Measurements from ENCODE around the gene PLEK2. TPM values are rescaled to one million over a fixed set of nuclear protein-coding genes. Genes with fewer than 3 reads are reported as not detected.
A peak's percentile ranks its signal among the peaks of the same experiment; 100 is the strongest.

The PLEK2 gene
- total RNA-seq, 1 experiment from 2014 or later = 1.3 TPM

- TF ChIP-seq ZNF281 (CRISPR knock-in tag; IDR thresholded peaks at IDR 0.05) (no peak), ZNF317 (CRISPR knock-in tag; IDR thresholded peaks at IDR 0.05; ENCODE audit: borderline replicate concordance, low read depth) (no peak), ESRRA (CRISPR knock-in tag; IDR thresholded peaks at IDR 0.05; ENCODE audit: borderline replicate concordance) (no peak), PRDM15 (CRISPR knock-in tag; IDR thresholded peaks at IDR 0.05) (no peak), AFF4 (CRISPR knock-in tag; IDR thresholded peaks at IDR 0.05; ENCODE audit: borderline replicate concordance) (no peak), FOXP4 (CRISPR knock-in tag; IDR thresholded peaks at IDR 0.05) (no peak)
Observed at GRCh38 chr14:67397536-67397935, 14.4 kb downstream of the PLEK2 start (continued).

- Mint-ChIP-seq H3K36me3 (no peaks in the 10 kb centered on the region), H3K27ac (no peak overlapping the region), H3K27me3 (ENCODE audit: low read depth) (no peaks in the 10 kb centered on the region), H3K9me3 (no peaks in the 10 kb centered on the region), H3K4me3 (no peak overlapping the region), H3K4me1 (peaks cover 6% of the 10 kb centered on the region)
- CTCF ChIA-PET = interaction anchor here (0.6 to 1.4 kb wide), 4 partner anchors 24 to 299 kb away, joined by 3 to 4 read pairs (median 3); no protein-coding TSS in a partner anchor
- POLR2A ChIA-PET = no interaction called here
- DNase-seq (ENCODE audit: low spot score) (no peak), ATAC-seq (peak; percentile 30; the same call in 1 of the 2 replicates)
- TF ChIP-seq CREB1 (CRISPR knock-in tag; IDR thresholded peaks at IDR 0.05) (no peak), RELA (CRISPR knock-in tag; IDR thresholded peaks at IDR 0.05; ENCODE audit: borderline replicate concordance) (no peak), SOX15 (CRISPR knock-in tag; IDR thresholded peaks at IDR 0.05) (no peak), PRRX2 (CRISPR knock-in tag; IDR thresholded peaks at IDR 0.05) (no peak), CREM (CRISPR knock-in tag; IDR thresholded peaks at IDR 0.05) (no peak), GRHL2 (CRISPR knock-in tag; IDR thresholded peaks at IDR 0.05; ENCODE audit: insufficient replicate concordance, severe bottlenecking) (no peak), ZMAT4 (CRISPR knock-in tag; IDR thresholded peaks at IDR 0.05) (no peak), ATF2 (CRISPR knock-in tag; IDR thresholded peaks at IDR 0.05; ENCODE audit: borderline replicate concordance, low read depth) (no peak), ATF6 (CRISPR knock-in tag; IDR thresholded peaks at IDR 0.05) (no peak), NR1H2 (CRISPR knock-in tag; IDR thresholded peaks at IDR 0.05) (no peak), CTCF (IDR thresholded peaks at IDR 0.05) (no peak)
Observed at GRCh38 chr14:67396381-67396970, 15.5 kb downstream of the PLEK2 start.
